Tracheal epithelial cell (primary cell): ENCODE measurements around the gene SRRM3. TPM values are rescaled to one million over a fixed set of nuclear protein-coding genes. Genes with fewer than 3 reads are reported as not detected.

Source experiments
- total RNA-seq: library from RNA; depleted of rRNA; stranded (reverse); fragments of >200 nt; gene quantifications from 2 replicates; pipeline ENCODE4 v1.2.1, GENCODE V29; 2014

Gene SRRM3, protein sequence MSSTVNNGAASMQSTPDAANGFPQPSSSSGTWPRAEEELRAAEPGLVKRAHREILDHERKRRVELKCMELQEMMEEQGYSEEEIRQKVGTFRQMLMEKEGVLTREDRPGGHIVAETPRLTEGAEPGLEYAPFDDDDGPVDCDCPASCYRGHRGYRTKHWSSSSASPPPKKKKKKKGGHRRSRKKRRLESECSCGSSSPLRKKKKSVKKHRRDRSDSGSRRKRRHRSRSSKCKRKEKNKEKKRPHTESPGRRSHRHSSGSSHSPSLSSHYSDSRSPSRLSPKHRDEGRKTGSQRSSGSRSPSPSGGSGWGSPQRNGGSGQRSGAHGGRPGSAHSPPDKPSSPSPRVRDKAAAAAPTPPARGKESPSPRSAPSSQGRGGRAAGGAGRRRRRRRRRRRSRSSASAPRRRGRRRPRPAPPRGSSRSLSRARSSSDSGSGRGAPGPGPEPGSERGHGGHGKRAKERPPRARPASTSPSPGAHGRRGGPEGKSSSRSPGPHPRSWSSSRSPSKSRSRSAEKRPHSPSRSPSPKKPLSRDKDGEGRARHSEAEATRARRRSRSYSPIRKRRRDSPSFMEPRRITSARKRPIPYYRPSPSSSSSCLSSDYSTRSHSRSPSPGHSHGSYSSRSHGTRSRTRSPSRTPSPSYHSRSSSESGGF
- total RNA-seq, result 0.21 and 0.24 TPM in 2 replicates

DNA sequence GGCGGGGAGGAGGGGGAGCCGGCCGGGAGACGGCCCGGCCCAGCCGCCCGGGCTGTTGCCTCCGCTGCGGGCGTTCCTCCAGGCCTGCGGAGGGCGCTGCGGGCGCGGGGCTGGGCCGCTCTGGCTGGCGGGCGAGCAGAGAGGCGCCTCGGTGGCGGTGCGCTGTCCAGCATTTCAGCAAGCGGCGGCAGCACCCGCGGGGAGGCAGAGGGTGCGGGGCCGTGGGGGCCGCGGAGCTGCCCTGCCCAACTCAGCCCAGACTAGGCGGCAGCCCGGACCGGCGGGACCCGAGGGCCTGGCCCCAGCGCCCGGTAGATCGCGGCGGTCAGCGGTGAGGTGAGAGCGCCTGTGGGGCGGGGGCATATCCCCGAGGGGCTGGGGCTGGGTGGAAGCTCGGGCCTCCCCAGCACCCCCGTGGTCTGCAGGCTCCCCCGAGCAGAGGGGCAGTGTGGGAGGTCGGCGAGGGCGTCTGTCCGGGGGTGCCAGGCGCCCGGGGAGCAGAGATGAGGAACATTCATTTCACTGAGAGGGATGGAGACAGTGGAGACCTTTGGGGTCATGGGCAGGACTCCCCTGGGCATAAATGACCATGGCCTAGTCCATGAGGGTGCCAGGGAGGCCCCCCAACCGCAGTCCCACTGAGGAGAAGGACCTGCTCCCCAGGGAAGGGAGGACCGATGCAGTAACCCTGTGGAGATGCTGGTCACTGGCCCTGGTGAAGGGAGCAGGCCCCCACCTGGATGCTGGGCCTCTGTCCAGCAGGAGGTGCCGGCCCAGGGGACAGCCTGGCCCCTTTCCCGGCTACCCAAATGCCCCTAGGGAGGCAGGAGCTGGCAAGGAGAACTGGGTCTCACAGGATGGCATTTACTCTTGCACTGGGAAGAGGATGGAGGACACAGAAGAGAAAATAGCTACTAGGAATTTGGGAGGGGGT lies at the start of gene SRRM3:
SRRM3 (plus strand) TSS at position 165 of the 934 bp plus-strand sequence. CDS start 33,171 bp downstream, outside the sequence.

GRCh38 chr7:76302347-76303201 lies 100.9 kb downstream of the SRRM3 start, which contains the start of gene HSPB1:
Gene HSPB1 (plus strand): TSS chr7:76302673. CDS start chr7:76302713, 40 bp downstream.

Other genes with a start within 250 kb of the SRRM3 start
- 14.5 and 27.3 TPM in 2 replicates for gene TMEM120A, start 207.3 kb upstream of the SRRM3 start, total RNA-seq
- 35.0 and 50.8 TPM in 2 replicates for gene STYXL1, start 153.9 kb upstream of the SRRM3 start, total RNA-seq
- 46.7 and 56.5 TPM in 2 replicates for gene MDH2, start 153.8 kb upstream of the SRRM3 start, total RNA-seq
- 127 and 153 TPM in 2 replicates for gene HSPB1, start 100.8 kb downstream of the SRRM3 start, total RNA-seq
- gene YWHAG, start 157.1 kb downstream of the SRRM3 start, total RNA-seq, result 96.1 and 114 TPM in 2 replicates
- 0.64 and 5.3 TPM in 2 replicates for gene SSC4D, start 207.8 kb downstream of the SRRM3 start, total RNA-seq
- 41.7 and 43.9 TPM in 2 replicates for gene ZP3, start 223.1 kb downstream of the SRRM3 start, total RNA-seq